DMS53 treated with DMSO at 0.1 percent for 48 hours (cell line): ENCODE data around the gene HAAO.

ENCODE experiments used
- DNase-seq: peaks from one replicate; lab custom pipeline; 2025; ENCODE audit not compliant: unreplicated experiment; lab: John Stamatoyannopoulos, UW

HAAO gene

DNA sequence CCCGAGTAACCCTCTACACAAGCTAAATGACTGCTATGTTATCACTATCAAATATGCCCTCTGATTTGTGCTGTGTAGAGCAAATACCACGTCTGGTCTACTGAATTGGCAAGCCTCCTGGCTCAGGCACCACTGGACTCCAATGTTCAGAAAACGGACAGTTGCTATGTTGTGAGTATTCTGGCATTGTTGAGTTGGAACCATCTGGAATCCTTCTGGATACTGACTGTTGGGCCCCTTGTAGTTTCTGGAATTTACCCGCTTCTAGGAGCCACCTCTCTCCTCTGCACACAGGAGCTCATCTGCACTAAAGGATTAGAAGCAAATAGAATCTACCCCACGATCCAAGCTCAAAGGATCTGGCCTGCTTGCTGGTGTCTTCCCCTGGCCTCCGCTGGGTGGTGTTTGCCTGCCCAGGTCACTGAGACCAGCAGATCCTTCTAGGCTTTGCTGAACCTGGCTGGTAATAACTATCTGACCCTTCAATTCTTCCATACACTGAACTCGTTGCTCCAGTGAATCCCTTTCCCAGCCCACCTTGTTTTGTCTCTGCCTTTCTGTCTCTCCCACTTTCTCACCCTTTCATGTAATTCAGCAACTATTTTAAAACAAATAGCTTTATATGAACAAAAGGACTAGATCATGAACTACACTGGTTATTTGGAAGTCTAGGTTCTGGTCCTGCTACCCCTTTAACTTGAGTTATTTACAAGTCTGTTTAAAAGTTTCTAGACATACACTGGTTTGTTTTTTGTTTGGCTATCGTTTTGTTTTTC lies 2.1 kb upstream of the HAAO start:
- peak; percentile 13 for DNase-seq

DNA sequence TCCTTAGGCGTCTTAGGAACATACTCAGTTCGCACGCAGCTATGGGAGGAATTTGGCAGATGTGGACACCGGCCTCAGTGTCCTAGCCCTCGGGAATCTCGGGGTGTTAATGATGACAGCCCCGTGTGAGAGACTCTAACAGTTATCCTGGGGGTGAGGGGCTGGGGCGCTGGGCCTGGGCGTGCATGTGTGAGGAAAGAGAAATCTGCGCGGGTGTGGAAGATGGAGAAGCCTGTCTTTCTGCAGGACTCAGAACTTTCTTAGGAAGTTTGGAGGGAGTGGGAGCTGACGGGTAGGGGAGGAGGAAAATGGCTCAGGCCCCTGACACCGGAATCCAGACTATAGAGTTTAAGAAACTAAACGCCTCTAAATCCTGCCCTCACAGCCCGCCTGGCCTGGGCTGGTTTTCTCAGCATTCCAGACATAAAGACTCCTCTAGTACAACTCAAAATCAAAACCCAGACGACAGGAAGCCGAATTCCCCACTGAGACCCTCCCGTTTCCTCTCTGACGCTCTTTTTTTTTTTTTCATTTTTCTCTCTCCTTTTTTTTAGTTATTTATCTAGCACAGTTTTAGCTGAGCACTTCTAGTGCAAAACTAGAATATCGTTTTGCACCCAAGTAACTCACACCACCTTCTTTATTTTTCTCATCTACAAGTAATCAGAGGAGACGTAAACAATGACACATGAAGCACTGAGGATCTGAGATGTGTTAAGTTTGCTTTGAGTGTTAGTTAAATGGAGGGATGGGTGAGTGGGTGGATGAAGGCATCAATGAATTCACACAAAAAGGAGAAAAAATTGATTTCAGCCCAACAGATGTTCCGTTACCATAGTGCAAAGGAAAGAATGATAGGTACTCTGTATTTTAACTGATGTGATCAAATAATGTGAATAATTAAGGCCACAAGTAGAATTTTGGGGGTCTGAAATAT lies 1.2 kb upstream of the HAAO start:
- DNase-seq: no peak

DNA sequence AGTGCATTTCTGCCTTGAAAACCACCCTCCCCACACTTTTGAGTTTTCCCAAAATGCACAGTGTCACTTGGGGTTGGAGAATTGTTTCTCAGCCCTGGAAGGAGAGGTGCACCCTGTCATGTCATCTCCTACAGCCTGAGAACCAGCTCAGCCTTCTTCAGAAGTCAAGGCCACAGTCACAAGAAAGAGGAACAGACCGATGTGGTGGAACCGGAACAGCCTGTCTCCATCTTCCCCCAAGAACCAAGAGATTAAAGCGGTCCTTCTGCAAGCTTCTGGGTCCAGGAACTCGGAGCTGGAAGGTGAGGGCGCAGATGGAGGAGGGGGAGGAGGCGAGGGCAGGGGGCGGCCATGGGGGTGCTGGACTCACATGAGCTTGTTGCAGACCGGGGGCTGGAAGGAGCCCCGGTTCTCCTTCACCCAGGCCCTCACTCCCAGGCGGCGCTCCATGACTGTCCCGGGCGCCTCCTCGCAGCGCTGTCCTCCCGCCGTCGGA lies 248 bp downstream of the HAAO start:
- DNase-seq: no peak

DNA sequence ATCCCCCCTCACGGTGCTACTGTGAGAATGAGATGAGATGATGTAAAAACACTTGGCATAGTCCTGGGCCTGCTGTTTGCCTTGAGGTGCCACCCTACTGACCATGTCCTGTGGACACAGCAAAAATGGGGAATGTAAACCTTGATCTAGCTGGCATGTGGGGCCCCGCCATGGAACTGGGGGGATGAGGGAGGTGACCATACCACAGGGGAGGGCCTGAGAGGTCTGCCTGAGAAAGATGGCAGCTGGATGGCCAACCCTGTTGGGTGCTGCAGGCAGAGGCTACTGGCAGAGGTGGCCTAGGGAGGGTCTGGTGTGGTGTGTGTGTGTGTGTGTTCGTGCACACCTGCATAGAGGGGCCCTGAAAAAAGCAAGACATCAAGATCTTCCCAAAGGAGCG lies 777 bp downstream of the HAAO start:
- no peak for DNase-seq

DNA sequence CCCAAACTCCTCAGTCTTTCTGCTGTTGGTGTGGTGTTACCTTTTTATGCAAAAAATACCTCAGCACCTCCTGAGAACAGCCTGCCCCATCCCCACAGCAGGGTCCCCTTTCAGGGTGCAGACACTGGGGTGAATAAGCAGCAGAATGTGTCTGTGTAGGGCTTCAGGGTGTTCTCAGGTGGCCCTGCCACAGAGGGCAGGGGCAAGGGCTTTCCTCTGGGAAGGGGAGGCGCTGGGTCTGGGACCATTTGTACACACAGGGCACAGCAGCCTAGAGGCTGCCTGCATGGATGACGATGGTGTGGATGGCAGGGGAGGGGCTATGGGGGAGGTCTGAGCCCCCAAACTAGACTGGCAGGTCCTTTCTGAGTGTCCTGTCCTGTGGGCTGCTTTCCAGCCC lies 2.6 kb downstream of the HAAO start:
- no peak for DNase-seq

DNA sequence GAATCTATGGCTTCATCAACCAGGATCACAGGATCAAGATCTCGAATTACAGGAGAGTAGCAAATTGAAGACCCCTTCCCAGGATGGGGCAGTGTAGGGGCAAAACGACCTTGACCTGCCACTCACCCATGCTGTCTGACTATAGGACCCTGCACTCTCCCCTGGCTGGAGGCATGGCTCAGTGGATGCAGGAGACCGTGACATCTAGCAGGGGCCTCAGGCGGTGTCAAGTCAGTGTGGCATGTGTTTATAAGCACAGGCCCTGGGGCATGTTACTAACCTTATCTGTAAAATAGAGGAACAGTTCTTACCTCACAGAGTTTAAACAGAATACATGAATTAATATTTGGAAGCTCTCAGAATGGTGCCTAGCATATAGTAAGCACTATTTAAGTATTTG lies 3.5 kb downstream of the HAAO start:
- no peak for DNase-seq

DNA sequence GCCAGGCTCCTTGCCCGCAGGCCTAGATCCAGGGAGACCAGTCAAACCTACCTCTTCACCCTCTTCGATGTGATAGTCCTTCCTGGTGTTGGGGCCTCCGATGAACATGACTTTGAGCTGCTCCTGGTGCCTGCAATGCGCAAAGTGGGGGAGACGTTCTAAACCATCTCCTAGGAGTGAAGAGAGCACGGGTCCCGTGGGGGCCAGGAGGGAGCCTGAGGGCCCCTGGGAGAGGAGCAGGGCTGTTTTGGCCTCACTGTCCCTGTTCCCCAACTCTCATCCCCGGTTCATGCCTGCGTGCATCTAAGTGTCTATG lies 3.9 kb downstream of the HAAO start:
- no peak for DNase-seq

DNA sequence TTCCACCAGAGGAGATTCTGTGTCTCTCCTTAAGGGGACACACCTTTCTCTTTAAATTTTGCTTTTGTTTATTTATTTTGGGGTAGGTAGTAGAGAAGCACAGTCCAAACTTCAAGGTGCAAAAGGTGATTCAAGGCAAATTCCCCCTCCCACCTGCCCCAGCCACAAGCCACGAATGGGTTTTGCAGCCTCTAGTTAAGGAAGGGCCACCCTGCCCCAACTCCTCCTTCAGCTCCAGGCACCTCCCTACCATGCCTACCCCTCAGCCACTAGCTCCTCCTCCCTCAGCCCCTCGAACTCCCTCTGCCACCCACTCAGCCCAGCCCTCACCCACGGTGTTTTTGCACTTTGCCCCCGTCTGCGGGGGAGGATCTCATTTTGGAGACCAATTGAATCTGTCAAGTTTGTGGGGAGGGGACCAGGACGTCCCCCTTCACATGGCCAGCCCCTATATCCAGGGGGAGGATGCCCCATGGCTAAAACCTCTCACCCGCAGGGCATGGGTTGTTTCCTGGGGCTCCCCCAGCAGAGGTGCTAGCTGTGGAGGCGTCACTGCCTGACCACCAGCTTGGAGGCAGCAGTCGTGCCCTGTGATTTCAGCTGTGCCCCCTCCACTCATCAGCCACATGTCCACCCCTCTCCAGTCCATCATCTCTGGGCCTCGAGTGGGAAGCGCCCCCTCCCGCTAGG lies 4.5 kb downstream of the HAAO start:
- no peak for DNase-seq

DNA sequence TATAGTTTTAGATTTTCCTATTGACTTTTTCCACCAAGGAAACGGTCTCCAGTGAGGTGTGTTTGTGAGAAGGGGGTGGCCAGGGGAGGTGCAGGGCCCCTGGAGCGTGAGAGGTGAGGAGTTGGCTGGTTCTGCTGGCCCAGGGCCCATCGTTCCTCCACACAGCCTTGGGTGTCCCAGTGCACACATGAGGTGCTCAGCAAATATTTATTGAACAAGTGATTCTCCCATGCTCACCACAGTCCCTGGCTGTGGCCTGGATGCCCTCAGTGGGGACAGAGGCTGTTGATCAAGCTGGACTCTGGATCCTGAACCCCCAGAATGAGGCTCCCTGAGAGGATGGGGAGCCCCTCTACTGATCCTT lies 5.0 kb downstream of the HAAO start:
- DNase-seq: no peak

DNA sequence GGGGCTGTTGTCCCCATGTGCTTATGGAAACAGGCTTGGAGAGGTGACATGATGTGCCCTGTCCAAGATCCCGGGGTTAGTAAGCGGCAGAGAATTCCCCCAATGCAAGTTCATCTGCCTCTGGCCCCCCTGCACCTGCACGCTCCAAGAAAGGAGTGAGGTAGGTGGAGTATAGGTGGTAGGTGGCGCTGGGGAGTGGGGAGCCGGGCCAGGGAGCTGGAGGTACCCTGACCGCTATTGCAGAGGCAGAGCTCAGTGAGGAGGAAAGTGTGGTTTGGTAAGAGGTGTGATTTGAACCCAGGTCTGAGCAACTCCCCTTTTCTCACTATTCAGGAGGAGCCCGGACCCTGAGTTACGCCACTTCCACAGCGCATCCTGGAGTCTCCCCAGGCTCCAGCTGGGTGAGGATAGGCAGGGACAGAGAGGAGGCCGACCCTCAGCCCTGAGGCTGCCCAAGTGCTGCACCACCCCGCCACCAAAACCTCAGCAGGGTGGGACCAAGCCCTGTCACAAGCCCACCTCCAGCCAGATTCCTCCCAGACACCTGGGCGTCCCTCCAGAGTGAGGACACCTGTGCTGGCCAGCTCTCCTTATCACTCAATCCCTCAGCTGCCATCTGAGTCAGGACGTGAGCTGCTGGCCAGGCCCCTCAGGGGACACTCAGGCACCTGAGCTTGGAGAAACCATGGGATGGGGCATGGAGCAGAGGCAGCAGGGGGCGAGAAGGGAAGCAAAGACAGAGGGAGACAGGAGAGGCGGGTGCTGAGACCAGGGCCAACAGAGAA lies 5.6 kb downstream of the HAAO start:
- DNase-seq: no peak

DNA sequence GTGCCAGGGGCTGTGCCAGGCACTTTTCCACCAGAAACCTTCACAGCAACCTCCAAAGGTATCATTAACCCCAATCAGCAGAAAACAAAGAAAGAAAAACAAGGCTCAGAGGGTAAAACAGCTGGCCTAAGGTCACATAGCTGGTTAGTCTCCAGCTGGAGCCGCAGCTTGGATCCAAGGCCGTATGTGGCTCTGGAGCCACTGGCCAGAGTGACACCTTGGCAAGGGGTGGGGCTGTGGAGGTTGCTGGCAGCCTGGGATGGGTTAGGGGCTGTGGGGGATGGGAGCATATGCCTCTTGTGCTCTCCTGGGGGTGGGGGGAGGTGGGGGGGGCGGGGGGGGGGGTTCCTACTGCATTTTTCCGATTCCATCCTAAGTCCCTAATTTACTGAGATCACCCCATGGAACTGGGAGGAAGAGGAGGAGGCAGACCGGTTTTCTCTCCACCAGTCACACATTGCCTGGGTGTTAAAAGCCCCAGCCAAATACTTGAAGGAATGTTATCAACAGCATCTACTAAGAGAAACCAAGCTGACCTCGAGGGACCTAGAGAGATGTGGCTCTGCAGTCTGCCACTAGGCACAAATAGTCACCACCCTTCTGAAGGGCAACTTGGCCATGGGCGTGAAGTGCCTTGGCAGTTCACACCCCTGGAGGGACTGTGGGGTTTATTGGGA lies 8.0 kb downstream of the HAAO start:
- no peak for DNase-seq

DNA sequence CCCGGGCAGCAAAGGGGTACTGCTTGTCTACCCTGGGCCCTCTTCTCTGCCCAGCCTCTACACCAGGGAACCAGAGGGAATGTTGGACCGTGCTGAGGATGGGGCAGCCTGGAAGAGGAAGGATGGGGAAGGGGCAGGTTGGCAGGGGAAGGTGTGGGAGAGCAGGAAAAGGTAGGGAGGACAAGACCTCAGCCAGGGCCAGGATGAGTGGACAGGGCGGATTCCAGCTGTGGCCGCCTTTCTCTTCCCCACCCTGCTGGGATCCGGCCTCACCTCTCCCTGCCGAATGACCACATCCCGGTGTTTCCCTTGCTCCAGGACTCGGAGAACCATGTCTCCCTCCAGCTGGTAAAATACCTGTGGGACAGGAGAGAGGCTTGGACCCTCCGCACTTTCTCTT lies 8.9 kb downstream of the HAAO start:
- DNase-seq: no peak

DNA sequence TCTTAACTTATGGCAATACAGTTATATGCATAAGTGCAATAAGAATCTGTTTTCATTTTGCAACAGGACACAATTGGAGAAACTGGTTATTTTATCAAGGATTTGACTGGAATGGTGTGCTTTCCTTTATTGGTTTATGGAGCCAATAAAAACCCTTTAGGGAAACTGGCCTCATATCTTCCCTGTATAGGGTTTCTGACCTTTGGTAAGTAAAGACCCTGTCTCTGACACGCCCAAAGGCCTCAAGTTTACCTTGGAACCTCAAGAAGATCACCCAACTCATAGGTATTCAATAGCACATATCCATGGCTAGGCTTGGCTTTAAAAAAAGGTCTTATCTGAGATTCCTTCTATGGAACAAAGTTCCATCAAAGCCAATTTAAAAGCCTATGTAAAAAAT lies 11.2 kb downstream of the HAAO start:
- no peak for DNase-seq

DNA sequence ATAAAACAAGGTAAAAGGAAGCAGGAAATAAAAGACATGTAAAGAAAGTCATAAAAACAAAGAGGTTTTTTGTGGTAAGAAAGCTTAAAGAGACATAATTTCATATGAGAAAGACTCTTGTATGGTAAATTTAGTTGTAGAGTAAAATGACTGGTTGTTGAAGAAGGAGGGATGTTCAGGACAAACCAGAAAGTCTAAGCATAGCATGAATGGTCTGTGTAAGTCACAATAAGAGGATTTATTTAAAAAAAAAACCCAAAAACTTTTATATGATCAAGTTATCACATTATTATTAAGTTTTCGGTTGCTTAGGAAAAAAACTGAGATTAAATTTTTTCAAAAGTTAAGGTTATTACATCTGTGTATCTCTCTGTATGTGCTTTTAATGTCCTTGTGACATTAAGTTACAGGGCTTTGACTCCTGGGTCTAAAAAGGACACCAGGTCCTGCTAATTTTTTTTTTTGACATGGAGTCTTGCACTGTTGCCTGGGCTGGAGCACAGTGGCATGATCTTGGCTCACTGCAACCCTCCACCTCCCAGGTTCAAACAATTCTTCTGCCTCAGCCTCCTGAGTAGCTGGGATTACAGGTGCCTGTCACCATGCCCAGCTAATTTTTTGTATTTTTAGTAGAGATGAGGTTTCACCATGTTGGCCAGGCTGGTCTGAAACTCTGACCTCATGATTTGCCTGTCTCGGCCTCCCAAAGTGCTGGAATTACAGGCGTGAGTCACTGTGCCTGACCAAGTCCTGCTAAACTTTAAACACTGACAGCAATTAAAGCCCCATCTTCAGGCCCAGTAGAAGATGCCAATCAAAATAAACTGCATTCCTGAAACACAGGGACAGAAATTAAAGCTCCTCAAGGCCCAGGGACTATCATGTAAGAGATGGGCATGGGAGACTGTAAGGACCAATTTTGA lies 14.2 kb downstream of the HAAO start:
- DNase-seq: no peak

DNA sequence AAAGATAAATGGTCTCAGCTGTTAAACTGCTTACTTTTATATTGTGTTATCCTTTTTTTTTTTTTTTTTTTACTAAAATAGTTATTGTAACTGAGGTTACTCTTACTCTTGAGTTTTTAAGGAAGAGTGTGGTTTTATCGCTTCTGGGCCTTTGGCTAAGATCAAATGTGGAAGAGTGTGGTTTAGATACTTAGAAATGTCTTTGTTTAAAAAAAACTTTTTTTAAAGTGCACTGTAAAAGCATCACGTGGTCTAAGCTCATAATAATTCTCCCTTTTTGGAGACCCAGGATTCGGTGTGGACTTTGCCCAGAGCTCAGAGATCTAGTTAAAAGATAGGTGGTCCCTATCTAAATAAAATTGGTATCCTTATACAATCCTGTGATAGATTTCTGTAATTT lies 16.6 kb downstream of the HAAO start:
- no peak for DNase-seq

DNA sequence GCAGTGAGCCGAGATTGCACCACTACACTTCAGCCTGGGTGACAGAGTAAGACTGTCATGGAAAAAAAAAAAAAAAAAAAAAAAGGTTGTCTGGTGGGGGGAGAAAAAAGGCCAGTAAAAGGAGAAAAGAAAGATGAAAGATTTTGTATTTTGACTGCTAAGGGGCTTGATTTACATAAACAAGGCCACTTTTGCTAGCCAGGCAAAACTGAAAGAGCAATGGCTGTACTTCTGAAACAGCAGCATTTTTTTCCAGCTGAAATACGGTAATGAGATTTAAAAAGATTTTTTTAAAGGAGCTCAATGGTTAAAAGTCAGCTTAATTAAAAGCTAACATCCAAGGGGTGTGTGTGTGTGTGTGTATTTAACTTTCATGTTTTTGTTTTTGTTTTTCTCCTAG lies 17.2 kb downstream of the HAAO start:
- no peak for DNase-seq

DNA sequence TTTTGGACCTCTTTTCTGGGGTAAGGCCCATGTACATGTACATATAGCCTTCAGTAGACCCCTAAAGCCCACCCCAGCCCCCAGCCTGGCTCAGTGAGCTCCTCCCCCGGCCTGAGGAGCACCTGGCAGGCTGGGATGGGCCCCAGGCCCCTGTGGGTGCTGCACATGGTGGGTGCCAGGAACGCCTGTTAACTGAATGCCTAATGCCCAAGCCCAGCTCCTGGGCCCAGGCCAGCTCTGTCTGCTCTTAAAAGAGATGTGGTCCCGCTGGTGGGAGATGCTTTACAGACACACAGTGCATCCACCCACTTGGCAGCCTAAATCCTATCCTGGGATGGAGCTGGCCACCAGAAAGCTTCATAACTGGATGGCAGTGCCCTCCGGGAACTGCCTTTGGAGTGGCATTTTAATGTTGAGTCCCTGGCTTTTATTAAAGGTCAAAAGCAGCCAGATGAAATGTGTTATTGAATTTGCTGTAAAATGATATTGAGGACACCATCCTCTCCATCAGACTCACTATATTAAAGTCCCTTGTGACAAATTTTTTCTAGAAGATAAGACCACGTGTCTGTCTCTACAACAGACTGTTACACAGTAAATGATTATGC lies 20.7 kb downstream of the HAAO start:
- DNase-seq: no peak

DNA sequence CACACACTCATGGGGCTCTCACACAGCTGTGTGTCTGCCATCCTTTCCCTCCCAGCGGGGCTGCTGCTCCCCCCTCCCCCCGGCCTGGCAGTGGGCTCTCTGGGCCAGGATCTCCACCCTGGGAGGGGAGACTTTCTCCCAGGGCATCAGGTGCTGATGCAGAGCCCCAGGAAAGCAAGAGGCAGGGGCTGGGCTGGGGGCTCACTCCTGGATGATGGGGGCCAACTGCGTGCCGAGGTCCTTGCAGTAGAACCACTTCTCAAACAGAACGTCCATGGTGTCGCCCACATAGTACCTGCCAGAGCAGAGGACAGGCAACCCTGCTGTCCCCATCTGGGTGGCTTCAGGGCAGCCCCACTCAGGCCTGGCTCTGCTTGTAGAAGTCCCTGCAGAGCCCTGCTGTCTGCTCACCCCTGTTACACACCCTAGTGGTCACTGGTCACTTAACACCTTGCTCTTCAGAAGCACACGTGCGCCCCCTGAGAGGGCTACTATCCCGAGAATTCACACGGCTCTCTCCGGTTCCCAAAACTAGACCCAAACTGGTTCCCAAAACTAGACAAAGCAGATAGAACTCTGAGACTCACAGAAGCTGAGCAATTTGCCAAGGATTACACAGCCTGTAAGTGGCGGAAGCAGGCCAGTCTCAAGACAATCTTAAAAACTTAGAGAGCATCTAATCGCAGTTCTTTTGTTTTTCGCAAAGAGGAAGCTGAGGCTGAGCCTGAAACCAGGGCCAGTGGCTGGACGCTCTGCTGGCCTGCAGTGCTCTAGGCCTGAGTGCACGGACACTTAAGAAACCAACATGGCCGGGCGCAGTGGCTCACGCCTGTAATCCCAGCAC lies 21.9 kb downstream of the HAAO start:
- DNase-seq: no peak
